Activated T-cell treated with anti-CD3 and anti-CD28 coated beads for 1 hour (primary cell): ENCODE results near the gene C22orf15.

Experiments used
- DNase-seq: peaks from one replicate; pipeline ENCODE4 v3.0.0-alpha.2; 2020; ENCODE audit warnings: low read depth

Gene C22orf15

DNA sequence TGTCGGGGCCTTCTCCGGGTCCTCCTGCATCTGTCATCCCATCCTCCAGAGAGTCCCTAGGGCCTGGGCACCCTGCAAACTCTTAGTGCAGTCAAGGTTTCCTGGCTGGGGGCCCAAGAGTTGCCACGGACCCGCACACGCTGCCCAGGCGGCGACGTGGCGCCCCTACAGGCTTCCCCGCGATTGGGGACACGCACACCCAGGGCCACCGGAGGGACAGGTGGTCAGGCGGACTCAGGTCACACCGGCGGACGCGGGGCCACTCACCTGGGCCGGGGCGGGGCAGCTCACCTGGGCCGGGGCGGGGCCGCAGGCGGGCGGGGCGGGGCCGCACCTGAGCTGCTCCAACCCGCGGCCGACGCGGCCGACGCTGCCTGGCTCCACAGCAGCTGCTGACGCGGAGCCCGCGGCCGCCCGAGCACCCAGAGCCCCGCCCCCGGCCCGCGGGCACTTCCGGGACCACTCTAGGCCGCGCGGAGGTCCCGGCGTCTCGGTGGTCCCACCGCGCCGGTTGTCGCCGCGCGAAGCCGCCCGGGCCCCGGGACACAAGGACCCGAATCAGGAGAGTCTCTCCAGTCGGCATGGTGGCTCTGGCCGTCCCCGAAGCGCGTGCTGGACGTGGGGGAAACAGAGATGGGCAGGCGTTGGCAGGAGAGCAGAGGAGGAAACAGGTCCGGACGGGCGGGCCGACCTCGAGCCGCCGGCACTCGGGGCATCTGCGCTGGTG, 11.9 kb upstream of the C22orf15 start, which contains the start of gene ZNF70:
TSS of gene ZNF70 (minus strand) at position 399 of the 727 bp plus-strand sequence. CDS start 5,972 bp downstream, outside the sequence.
- peak; percentile 80 for DNase-seq

DNA sequence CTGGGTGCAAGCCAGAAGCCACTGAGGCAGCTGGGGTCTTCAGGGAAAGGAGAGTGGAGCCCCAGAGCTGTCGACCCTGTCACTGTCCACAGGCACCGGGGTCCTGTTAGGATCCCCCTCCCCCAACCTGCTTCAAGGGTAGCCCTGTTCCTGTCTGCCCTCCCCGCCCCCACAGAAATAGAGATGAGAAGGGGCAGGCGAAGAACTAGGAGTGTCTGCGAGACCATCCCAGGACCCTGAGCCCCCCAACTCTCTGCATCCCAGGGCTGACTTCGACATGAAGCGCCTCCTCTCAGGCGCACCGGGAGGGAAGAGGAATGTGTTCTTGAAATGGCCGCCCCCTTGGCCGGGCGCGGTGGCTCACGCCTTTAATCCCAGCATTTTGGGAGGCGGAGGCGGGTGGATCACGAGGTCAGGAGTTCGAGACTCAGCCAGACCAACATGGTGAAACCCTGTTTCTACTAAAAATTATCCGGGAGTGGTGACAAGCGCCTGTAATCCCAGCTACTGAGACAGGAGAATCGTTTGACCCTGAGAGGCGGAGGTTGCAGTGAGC, 11.3 kb upstream of the C22orf15 start:
- DNase-seq = no peak

DNA sequence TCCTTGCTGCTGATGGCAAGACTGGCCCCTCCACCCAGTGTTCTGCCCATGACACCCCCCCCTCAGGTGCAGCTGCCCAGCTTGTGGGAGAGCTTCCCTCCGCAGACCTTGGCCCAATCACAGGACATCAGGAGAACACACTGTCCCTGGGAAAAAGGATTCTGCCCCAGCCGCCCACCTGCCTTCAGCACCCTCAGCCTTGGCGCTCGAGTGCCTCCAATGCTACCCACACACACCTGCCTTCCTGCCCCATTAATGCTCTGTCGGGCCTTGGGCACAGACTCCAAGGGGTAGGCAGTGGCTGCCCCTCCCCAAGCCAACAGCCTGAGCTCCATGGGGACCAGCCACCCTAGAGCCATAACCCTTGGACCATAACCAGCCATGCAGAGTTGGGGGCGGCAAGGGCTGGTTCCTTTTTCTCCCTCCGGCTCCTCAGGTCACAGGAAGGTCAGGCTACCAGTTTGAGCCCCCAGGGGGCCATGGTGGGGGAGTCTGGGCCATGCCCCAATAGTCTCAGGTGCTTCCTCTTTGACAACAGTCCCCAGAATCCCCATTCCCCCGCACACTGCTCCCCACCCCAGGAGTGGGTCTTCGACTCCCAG, 10.6 kb upstream of the C22orf15 start:
- no peak for DNase-seq

DNA sequence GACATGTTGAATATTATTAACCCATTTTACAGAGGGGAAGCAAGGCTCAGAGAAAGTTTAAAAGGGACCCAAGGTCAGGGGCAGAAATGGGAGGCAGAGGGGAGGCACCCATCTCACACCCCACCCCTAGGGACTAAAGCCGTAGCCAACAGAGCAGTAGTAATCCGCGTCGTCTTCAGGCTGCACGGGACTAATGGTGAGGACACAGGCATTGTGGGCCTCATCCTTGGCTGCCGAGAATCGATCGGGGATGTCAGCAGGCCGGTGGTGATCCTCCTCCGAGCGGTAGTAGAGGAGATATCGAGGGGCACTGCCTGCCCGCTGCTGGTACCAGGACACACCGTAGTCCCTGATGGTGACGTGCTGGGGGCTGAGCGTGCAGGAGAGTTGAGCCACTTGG, 10.0 kb upstream of the C22orf15 start:
- no peak for DNase-seq

DNA sequence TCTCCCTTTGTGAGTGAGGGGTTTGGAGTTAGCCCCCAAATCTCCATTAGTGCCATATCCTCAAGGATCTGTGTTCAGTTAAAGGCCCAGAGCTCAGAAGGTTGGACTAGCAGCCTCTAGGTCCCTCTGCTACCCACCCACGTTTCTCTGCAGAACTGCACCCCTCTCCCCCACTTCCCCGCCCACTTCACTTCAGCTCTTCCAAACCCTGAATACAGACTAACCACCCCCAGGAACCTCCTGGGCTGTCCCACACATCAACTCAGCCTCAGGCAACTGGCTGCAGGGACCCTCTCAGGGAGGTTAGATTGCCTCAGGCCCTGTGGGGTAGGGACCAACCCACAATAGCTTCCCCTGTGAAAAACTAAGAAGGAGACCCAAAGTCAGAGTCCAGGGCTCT, 9.4 kb upstream of the C22orf15 start:
- no peak for DNase-seq

DNA sequence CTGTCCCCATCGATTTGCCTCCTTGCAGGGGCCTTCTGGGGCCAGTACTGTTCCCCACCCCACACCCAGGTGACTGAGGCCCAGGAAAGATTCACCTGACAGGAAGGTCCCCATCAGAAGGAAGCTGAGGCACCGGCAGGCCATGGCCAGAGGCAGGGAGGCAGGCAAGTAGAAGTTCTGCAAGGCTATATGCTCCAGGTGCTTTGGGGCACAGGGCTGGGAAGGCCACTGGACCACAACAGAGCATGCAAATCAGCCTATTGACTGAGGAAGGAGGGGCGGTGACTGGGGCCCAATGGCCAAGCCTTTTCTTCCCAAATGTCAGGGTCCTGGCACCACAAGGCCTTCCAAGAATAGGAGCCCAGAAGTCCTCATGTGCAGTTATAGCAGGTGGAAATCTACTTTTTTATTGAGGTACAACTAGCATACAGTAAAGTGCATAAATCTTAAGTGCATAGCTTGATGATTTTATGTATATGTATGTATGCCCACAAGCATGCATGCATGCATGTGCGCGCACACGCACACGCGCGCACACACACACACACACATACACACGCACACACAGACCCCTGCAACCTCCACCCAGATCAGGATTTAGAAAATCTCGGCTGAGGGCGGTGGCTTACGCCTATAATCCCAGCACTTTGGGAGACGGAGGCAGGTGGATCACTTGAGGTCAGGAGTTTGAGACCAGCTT, 8.4 kb upstream of the C22orf15 start, which contains the start of gene VPREB3:
TSS of gene VPREB3 (minus strand) at position 206 of the 700 bp plus-strand sequence. CDS start at position 144, 62 bp downstream.
- DNase-seq = no peak

DNA sequence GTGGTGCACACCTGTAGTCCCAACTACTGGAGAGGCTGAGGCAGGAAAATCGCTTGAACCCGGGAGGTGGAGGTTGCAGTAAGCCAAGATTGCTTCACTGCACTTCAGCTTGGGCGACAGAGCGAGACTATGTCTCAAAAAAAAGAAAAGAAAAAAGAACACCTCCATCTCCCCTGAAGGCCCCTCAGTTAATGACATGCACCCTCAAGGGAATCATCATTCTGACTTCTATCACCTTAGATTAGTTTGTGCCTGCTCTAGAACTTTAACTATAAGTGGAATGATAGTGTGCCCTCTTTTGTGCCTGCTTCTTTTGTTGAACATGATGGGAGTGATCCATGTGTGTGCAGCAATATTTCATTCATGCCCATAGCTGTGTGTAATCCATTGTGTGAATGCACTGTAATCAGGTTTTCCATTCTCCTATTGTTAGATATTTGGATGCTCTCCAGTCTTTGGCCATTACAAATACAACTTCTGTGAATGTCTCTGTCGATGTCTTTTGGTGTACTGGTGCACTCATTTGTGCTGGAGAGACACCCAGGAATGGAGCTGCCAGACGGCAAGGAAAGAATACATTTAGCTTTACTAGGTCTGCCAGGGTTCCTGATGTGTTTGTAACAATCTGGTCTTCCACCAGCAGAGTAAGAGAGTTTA, 7.7 kb upstream of the C22orf15 start:
- DNase-seq = no peak

DNA sequence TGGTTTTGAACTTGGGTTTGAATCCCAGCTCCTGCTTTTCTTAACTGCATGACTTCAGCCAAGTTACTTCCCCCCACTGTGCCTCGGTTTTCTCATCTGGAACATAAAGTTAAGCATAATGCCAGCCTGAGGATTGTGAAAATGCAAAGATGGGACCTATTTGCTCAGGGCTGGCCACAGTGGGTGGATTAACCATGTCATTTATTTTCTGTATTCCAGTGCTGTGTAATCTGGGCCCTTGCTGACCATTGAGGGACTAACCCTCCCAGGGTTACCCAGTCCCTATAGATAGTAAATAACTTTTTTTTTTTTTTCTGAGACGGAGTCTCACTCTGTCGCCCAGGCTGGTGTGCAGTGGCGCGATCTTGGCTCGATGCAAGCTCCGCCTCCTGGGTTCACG, 7.1 kb upstream of the C22orf15 start:
- no peak for DNase-seq

DNA sequence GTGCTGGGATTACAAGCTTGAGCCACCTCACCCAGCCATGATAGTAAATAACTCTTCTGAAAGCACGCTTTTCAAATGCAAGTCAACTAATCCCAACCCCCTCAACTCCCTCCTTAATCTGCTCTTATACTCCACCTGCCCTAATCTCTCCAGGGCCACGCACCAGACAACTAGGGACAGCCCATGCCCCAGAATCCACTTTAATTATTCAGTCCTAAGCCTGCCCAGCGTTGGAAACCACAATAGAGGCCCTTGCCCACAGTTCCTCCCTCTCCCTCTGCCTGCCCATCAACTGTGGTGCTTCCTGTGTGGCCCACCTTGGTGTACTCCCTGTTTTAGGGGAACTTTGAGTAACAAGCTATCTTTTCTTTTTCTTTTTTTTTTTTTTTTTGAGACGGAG, 5.9 kb upstream of the C22orf15 start:
- no peak for DNase-seq

DNA sequence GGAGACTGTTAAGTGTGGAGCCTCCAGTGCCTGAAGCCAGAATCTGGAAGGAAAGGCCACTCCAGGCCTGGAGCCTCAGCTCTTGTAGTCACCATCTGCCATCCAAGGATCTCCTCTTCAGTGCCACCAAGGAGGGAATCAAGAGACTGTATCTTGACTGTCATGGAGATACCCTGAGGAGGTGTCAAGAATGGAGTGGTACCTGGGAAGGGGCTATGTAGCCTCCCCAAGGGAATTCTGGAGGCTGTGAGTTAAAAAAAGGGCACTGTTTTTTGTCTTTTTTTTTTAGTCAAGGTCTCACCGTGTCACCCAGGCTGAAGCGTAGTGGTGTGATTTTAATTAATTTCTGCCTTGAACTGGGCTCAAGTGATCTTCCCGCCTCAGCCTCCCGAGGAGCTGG, 3.2 kb upstream of the C22orf15 start:
- DNase-seq = no peak

DNA sequence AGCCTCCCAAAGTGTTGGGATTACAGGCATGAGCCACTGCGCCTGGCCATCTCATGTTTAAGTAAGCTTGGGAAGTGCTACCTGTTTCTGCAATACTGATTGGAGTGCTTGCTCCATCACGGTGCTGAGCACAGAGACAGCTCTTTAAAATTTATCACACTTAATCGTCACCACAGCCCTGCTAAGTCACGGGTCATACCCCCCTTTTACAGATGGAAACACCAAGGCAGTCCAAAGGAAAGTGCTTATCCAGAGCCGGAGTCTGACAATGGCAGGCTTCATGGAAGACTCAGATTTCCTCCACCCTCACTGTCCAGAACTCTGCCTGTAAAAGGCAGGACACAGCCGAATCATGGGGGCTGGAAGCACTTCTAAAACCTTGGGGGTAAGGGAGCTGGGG, 2.7 kb upstream of the C22orf15 start:
- no peak for DNase-seq

DNA sequence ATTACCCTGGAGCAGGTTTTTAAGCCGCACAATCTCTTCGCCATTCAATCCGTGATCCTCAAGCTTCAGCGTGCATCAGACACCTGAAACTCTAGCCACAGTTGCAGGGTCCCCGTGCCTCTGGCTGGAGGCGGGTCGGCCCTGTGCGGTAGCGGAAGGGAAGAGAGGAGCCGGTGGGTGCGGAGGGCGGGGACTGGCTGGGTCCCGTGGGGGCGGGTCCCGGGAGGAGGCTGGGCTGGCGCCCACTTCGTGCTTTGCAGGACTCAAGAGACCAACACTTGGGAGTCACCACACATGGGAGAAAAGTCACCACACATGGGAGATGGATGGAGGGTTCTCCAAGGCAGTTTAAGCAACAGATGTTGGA, 772 bp downstream of the C22orf15 start:
- DNase-seq = peak; percentile 48

DNA sequence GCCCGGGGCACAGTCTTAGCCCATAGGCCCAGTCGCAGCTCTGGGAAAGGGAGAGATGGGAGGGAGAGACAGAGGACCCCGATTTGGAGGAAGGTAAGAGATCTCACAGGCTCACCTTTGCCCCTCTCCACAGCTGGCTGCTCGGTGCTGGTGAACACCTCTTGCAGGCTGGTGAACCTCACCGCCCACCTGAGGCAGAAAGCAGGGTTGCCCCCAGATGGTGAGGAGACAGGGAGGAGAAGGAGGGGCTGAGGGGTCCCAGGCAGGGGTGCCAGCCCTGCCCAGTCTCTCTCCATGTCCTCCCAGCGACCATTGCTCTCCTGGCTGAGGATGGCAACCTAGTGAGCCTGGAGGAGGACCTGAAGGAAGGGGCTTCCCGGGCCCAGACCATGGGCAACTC, 1.2 kb downstream of the C22orf15 start:
- no peak for DNase-seq

DNA sequence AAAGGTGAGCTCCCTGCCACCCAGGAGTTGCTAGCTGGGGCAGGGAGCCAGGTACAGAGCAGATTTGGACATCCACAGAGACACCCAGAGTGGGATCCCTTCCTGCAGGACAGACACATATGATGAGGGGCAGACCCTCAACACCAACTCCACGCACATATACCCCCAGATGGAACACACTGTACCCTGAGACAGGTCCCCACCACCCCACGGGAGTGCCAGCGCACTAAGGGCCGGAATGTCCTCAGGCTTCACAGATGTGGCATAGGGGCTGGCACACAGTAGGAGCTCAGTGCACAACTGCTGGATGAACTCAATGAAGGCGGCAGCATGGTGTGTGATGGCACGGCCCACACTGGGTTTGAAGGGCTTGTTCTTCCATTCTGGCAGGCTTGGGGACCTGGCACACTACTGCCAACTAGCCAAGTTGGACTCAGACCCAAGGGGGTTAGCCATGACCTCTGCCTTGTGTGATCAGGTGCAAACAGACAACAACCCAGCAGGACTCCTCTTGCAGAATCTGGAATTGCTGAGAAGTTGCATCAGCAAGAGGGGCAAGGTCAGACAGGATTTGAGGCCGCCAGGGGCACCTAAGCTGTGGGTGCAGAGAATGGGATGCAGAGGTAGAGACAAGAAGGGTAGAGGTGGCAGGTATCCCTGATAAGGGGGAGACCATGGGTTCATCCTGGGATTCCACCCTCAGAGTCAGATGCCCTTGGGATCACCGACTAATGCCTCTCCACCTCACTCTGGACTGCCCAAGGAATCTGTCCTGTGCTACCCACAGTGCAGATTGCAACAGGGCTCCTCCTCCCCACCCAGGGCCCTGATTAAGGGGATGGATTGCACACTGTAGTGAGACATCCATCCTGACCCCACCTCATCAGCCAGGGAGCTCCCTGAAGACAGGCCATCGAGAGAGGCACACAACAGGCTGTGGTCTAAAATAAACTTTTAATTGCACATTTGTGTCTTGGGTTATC, 2.4 kb downstream of the C22orf15 start:
- DNase-seq = no peak

DNA sequence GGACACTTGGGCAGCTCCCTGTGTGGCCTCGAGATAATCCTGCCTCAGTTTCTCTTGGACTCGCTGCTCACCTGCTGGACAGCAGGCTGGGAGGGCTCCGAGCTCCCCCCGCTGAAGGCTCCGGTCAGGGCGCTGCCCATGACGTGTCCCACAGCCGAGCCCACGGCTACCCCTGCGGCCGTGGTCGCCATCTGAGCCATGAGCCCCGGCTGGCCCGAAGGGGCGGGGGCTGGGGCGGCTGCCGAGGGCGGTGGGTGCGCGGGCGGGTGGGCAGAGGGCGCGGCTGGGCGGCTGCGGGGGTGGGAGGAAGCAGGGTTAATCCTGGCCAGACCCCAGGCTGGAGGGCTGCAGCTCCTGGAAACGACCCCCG, 4.5 kb downstream of the C22orf15 start:
- DNase-seq = no peak

DNA sequence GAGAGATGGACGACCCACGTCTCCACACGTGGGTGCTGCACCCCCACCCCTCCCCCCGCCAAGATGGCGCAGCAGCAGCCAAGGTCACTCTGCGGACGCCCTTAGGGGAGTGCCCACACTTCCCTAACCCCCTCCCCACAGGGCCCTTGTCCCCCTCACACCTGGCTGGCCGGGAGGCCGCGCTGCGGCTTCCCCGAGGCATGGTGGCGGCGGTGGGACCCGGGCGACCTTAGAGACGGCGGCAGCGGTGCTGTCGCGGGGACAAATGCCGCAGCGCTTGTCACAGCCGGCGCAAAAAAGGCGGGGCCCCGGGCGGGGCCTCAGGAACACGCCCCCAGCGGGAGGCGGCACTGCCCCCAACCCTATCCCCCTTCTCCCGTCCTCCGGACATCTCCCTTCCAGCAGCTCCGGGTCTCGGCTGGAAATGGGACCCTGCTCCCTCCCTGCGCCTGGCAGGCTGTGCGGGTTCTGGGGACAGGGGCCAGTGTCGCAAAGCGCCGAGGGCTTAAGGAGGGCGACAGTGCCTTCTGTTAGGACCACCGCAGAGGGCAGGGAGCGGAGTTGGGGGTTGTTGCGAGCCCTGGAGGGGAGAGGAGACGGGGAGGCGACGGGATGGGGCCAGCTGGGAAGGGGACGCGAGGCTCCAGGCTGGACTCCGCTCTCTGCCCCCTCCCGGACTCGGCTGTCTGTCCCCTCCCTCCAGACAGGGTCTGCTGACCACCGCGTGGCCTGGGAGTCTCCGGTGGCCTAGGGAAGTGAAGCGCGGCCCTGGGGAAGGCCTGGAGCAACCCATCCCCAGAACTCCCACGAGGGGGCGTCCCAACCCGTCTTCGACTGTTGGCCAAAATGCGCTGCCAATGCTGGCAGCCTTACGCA, 5.1 kb downstream of the C22orf15 start, which contains the start of gene CHCHD10:
TSS of gene CHCHD10 (minus strand) at position 300 of the 876 bp plus-strand sequence. CDS start at position 202, 98 bp downstream.
- DNase-seq = peak; percentile 70

DNA sequence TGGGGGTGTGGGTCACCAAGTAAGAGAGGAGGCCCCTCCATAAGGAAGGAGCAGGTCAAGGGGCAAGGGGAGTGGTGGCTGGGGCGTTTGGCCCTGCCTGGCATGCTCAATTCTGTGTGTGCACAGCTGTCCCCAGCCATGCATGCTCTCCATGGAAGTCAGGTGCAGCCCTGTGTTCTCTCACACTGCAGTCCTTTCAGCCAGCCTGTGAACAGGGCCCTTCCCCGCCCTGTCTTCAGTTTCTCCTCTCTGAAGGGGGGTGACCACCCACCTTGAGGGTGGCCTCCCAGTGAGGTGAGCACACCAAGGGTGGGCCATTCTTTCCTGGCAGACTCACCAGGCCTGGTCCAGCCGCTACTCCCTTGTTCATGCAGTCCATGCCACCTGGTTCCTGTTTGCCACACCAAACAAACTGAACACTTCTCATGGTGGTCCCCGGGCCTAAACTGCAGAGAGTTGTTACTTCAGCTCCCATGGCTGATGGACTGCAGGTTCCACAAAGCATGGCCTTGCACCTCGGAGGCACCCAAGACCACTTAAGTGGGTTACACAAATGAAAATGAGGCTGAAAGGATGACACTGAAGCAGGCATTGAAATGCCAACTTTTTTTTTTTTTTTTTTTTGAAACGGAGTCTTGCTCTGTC, 6.7 kb downstream of the C22orf15 start:
- DNase-seq = no peak

DNA sequence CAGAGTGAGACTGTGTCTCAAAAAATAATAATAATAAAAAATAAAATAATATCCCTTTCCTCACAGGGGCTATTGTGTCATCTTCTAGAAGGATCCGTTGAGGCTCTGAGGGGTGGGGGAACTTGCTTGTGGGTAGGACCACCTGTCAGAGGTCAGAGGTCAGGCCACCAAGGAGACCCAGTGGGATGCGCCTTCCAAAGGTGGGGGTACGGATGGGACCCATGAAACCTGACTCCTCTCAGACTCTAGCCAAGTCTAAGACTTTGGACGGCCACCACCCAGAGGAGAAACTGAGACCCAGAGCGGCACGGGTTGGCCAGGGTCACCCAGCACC, 9.5 kb downstream of the C22orf15 start:
- DNase-seq = no peak

DNA sequence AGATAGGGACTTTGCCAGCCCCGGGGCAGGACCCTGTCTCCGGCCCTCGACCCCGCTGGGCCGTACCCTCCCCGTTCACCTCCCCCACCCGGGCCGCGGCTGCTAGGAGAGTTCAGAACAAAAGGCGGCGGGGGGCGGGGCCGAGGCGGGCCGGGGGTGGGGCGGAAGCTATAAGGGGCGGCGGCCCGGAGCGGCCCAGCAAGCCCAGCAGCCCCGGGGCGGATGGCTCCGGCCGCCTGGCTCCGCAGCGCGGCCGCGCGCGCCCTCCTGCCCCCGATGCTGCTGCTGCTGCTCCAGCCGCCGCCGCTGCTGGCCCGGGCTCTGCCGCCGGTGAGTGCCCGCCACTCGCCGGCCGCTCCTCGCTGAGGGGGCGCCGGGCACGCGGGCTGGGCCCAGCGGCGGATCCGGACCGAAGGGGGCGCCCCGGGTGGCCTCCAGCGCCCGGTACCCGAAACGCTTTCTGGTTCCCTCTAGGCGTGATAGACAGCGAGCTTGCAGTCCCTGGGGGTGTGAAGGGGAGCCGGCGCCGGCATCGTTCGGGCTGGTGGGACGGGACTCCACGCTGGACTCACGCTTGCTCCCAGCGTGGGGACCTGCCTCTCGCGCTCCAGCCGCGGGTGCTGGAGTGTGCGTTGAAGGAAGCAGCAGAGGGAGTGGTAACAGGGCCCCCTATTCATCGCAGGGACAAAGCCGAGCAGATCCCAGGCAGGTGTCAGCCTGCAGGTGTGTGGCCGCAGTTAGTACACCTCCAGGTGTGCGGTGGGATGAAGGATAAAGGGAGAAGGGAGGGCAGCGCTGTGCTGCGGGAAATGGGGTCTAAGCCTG, 10.1 kb downstream of the C22orf15 start, which contains the start of gene MMP11:
TSS of gene MMP11 (plus strand) at position 201 of the 825 bp plus-strand sequence. CDS start at position 223, 22 bp downstream.
- peak; percentile 55 for DNase-seq
